ENCODE data around the gene DENND1A.
"Not testable (repeated sequence)": the region's sequence is repeated elsewhere in the genome, so short reads cannot be mapped to it uniquely, and the experiment has no call there.

Gene DENND1A

GRCh38 chr9:123400926-123401503 is 528.9 kb downstream of the DENND1A start:
- peak overlapping the region; percentile 56 for H3K4me3 ChIP-seq
- peak overlapping the region; percentile 62 to 81 for H3K27ac ChIP-seq

DNA sequence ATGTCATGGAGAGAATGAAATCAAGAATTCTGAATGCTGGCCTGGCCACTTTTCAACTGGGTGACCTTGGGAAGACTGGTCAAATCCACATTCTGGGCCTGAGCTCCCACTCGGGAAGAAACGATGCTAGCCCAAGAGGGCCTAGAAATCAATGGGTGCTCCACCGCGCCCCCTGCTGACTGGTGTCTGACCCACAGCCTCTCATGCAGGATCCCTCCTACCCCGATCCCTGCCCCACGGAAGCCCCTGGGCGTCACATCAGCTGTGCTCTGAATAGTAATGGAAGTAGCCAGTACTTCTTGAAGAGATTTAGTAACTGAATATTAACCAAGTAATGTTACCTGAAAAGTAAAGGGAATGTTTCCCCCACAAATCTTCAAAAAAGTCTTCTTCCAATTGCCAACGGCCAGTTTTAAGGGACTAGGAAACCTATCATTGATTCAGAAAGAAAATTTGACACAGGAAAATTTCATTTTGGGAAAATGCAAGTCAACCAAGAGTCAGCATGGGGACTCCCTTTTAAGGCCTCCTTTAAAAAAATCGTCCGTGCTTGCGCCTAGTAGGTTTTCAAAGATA is 530.0 kb downstream of the DENND1A start:
- no peak overlapping the region for H3K4me3 ChIP-seq
- no peak for TF ChIP-seq CTCF (IDR thresholded peaks at IDR 0.05)
- H3K27ac ChIP-seq = no peak overlapping the region
- no peak for DNase-seq (ENCODE audit: low spot score)

More at GRCh38 chr9:123400926-123401503, 528.9 kb downstream of the DENND1A start:
- DNase-seq (ENCODE audit: low spot score) = no peak
- TF ChIP-seq CTCF (IDR thresholded peaks at IDR 0.05) = no peak

- not testable (repeated sequence) for H3K27ac ChIP-seq; DNase-seq (ENCODE audit: low spot score); H3K4me3 ChIP-seq
Measured at GRCh38 chr9:123398938-123399337, 531.0 kb downstream of the DENND1A start.

- DNase-seq (ENCODE audit: low spot score) = no peak
- TF ChIP-seq CTCF (IDR thresholded peaks at IDR 0.05) = no peak
- H3K4me3 ChIP-seq = no peak overlapping the region
- no peak overlapping the region for H3K27ac ChIP-seq
Measured at GRCh38 chr9:123397975-123398374, 532.0 kb downstream of the DENND1A start.

DNA sequence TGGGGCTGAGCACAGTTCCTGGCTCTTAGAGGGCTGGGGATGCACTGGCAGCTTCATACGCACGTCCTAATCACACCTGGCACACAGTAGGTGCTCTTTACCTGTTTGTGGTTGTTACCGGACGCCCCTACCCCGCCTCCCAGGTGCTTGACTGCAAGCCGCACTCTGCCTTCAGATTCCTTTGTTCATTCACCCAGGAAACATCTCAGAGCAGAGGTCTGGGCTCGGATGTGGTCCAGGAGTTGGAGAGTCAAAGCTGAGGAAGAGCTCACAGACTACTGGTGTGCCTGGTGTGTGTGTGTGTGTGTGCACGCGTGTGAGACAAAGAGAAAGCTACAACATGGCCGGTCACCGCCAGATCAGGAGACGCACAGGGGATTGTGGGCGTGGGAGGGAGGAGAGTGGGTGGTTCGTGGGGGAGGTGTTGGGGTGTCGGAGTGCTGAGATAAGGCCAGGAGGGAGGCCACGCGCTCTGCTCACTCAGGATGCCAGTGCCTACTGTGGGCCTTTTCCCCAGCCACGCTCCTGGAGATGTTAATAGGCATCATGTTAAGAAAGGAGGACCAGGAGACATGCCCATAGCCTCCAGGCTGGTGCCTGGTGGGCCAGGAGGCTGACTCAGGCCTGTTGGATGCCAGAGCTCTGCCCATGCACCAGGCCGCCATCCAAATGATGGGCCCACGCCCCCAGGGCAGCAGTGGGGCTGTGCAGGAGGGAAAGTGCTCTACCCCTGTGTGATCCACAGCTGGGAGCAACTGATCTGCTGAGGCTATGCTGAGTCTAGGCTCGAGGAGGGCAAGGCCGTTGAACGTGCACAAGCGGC is 534.0 kb downstream of the DENND1A start:
- Histone ChIP-seq H3K4me3 (no peak overlapping the region), H3K27ac (no peak overlapping the region)
- no peak for DNase-seq (ENCODE audit: low spot score)
- no peak for TF ChIP-seq CTCF (IDR thresholded peaks at IDR 0.05)

GRCh38 chr9:123395276-123395688 is 534.6 kb downstream of the DENND1A start:
- TF ChIP-seq CTCF (IDR thresholded peaks at IDR 0.05) = no peak
- Histone ChIP-seq H3K27ac (no peak overlapping the region), H3K4me3 (no peak overlapping the region)
- no peak for DNase-seq (ENCODE audit: low spot score)

GRCh38 chr9:123394291-123395235 is 535.4 kb downstream of the DENND1A start:
- Histone ChIP-seq H3K27ac (no peak overlapping the region), H3K4me3 (no peak overlapping the region)
- no peak for DNase-seq (ENCODE audit: low spot score)
- no peak for TF ChIP-seq CTCF (IDR thresholded peaks at IDR 0.05)

Measured in coronary artery (tissue), 2 donors.